ENCODE measurements around the gene CAPZA1. TPM values are rescaled to one million over a fixed set of nuclear protein-coding genes. Genes with fewer than 3 reads are reported as not detected.

The CAPZA1 gene
- polyA plus RNA-seq, 1 donor from 2014 or later = 82.2 TPM

- Histone ChIP-seq H3K4me3 (ENCODE audit: low read length) (no peak overlapping the region), H4K20me1 (ENCODE audit: insufficient read depth) (peaks cover 3% of the 10 kb centered on the region), H2AFZ (ENCODE audit: low read depth, low read length) (no peak overlapping the region), H3K79me2 (replicated peaks; ENCODE audit: insufficient read depth, low read length) (peaks cover 83% of the 10 kb centered on the region), H3K36me3 (ENCODE audit: insufficient read depth, low read length) (no peaks in the 10 kb centered on the region), H3F3A (ENCODE audit: insufficient read depth, low read length, poor library complexity, severe bottlenecking) (no peaks in the 10 kb centered on the region), H3K27ac (ENCODE audit: low read length) (no peak overlapping the region), H3K9me3 (ENCODE audit: low read length) (no peaks in the 10 kb centered on the region), H3K4me2 (ENCODE audit: low read length) (no peak overlapping the region), H3K27me3 (ENCODE audit: insufficient read depth, low read depth, low read length) (no peaks in the 10 kb centered on the region), H3K9me2 (ENCODE audit: insufficient read depth, low read length) (no peaks in the 10 kb centered on the region), H3K9ac (ENCODE audit: low read length) (no peak overlapping the region)
- TF ChIP-seq MXI1 (conservative IDR thresholded peaks at IDR 0.05; ENCODE audit: poor library complexity, severe bottlenecking) (no peak), EZH2 (IDR thresholded peaks at IDR 0.05; ENCODE audit: borderline replicate concordance, insufficient read depth, low read length, poor library complexity, severe bottlenecking) (no peak), POLR2AphosphoS5 (IDR thresholded peaks at IDR 0.05) (no peak), TAF1 (IDR thresholded peaks at IDR 0.05; ENCODE audit: low read depth) (no peak), SMC3 (conservative IDR thresholded peaks at IDR 0.05; ENCODE audit: poor library complexity) (no peak), REST (IDR thresholded peaks at IDR 0.05; ENCODE audit: borderline replicate concordance) (no peak), EP300 (conservative IDR thresholded peaks at IDR 0.05; ENCODE audit: poor library complexity, severe bottlenecking) (no peak), CTCF (IDR thresholded peaks at IDR 0.05; ENCODE audit: poor library complexity, severe bottlenecking) (no peak), RAD21 (conservative IDR thresholded peaks at IDR 0.05) (no peak)
Measured at GRCh38 chr1:112626193-112626592, 6.6 kb downstream of the CAPZA1 start.

GRCh38 chr1:112626887-112627286 is 7.3 kb downstream of the CAPZA1 start:
- Histone ChIP-seq H3K27me3 (ENCODE audit: insufficient read depth, low read depth, low read length) (no peaks in the 10 kb centered on the region), H3K9me3 (ENCODE audit: low read length) (no peaks in the 10 kb centered on the region), H3K9me2 (ENCODE audit: insufficient read depth, low read length) (no peaks in the 10 kb centered on the region), H3K4me3 (ENCODE audit: low read length) (no peak overlapping the region), H4K20me1 (ENCODE audit: insufficient read depth) (peaks cover 3% of the 10 kb centered on the region), H3K36me3 (ENCODE audit: insufficient read depth, low read length) (no peaks in the 10 kb centered on the region), H3F3A (ENCODE audit: insufficient read depth, low read length, poor library complexity, severe bottlenecking) (no peaks in the 10 kb centered on the region), H2AFZ (ENCODE audit: low read depth, low read length) (no peak overlapping the region), H3K9ac (ENCODE audit: low read length) (no peak overlapping the region), H3K4me2 (ENCODE audit: low read length) (no peak overlapping the region), H3K27ac (ENCODE audit: low read length) (no peak overlapping the region), H3K79me2 (replicated peaks; ENCODE audit: insufficient read depth, low read length) (peaks cover 83% of the 10 kb centered on the region)
- no peak for TF ChIP-seq RAD21 (conservative IDR thresholded peaks at IDR 0.05)
- no peak for TF ChIP-seq REST (IDR thresholded peaks at IDR 0.05; ENCODE audit: borderline replicate concordance)
- TF ChIP-seq TAF1 (IDR thresholded peaks at IDR 0.05; ENCODE audit: low read depth) = no peak
- TF ChIP-seq EZH2 (IDR thresholded peaks at IDR 0.05; ENCODE audit: borderline replicate concordance, insufficient read depth, low read length, poor library complexity, severe bottlenecking) = no peak
- TF ChIP-seq POLR2AphosphoS5 (IDR thresholded peaks at IDR 0.05) = no peak
- no peak for TF ChIP-seq CTCF (IDR thresholded peaks at IDR 0.05; ENCODE audit: poor library complexity, severe bottlenecking)
- no peak for TF ChIP-seq MXI1 (conservative IDR thresholded peaks at IDR 0.05; ENCODE audit: poor library complexity, severe bottlenecking)
- no peak for TF ChIP-seq EP300 (conservative IDR thresholded peaks at IDR 0.05; ENCODE audit: poor library complexity, severe bottlenecking)
- no peak for TF ChIP-seq SMC3 (conservative IDR thresholded peaks at IDR 0.05; ENCODE audit: poor library complexity)

Data from neural cell (in vitro differentiated cells).